NCI-H146 treated with DMSO at 0.1 percent for 48 hours (cell line): ENCODE measurements around the gene NUTF2.

Experiments used
- DNase-seq: peaks from one replicate; lab custom pipeline; 2025; ENCODE audit not compliant: unreplicated experiment; lab: John Stamatoyannopoulos, UW

NUTF2 gene

GRCh38 chr16:67846320-67847063 lies at the start of gene NUTF2:
TSS of gene NUTF2 (plus strand) at chr16:67846933. CDS start at chr16:67865131, 18,198 bp downstream.
- peak; percentile 81 for DNase-seq

GRCh38 chr16:67800338-67800926 lies 46.3 kb upstream of the NUTF2 start:
- DNase-seq: no peak

- DNase-seq: no peak
These were observed 45.5 kb upstream of the NUTF2 start for GRCh38 chr16:67801241-67801640.

GRCh38 chr16:67801883-67802282 lies 44.9 kb upstream of the NUTF2 start:
- no peak for DNase-seq

- DNase-seq: no peak
These were observed 42.8 kb upstream of the NUTF2 start for GRCh38 chr16:67803894-67804293.

- DNase-seq: no peak
These were observed 41.7 kb upstream of the NUTF2 start for GRCh38 chr16:67804853-67805542.

- DNase-seq: no peak
These were observed 40.9 kb upstream of the NUTF2 start for GRCh38 chr16:67805718-67806427.

- DNase-seq: peak; percentile 96
These were observed 40.1 kb upstream of the NUTF2 start, which contains the start of the genes RANBP10 and TSNAXIP1 for GRCh38 chr16:67806428-67807147. TSS of gene RANBP10 (minus strand) at chr16:67806560. CDS start at chr16:67806536, 24 bp downstream. TSS of gene TSNAXIP1 (plus strand) at chr16:67806889. CDS start at chr16:67807150, 261 bp downstream.

GRCh38 chr16:67807148-67807682 lies 39.5 kb upstream of the NUTF2 start:
- DNase-seq: no peak

- no peak for DNase-seq
These were observed 34.8 kb upstream of the NUTF2 start for GRCh38 chr16:67811899-67812298.

- DNase-seq: no peak
These were observed 32.2 kb upstream of the NUTF2 start for GRCh38 chr16:67814567-67814966.

GRCh38 chr16:67820608-67821259 lies 26.0 kb upstream of the NUTF2 start:
- DNase-seq: no peak

GRCh38 chr16:67822511-67822910 lies 24.2 kb upstream of the NUTF2 start:
- DNase-seq: no peak

- no peak for DNase-seq
These were observed 21.6 kb upstream of the NUTF2 start for GRCh38 chr16:67825119-67825518.

- DNase-seq: no peak
These were observed 20.8 kb upstream of the NUTF2 start for GRCh38 chr16:67825906-67826305.

- DNase-seq: no peak
These were observed 18.1 kb upstream of the NUTF2 start for GRCh38 chr16:67828651-67829050.

GRCh38 chr16:67833030-67833414 lies 13.7 kb upstream of the NUTF2 start:
- DNase-seq: no peak

GRCh38 chr16:67833415-67834241 lies 13.1 kb upstream of the NUTF2 start:
- peak; percentile 73 for DNase-seq

- DNase-seq: no peak
These were observed 12.5 kb upstream of the NUTF2 start for GRCh38 chr16:67834242-67834614.
